Mammary epithelial cell (primary cell): Measurements from ENCODE around the gene PTPRG.

ENCODE experiments used
- CTCF ChIP-seq, 2 donors: IDR thresholded peaks in 1 of 2; conservative IDR thresholded peaks in 1 of 2; 2 replicates each; pipeline ENCODE4 v1.5.1; 2011 to 2012; ENCODE audit warnings: inconsistent platforms in 2 of 2, low read length in 2 of 2, mild to moderate bottlenecking in 2 of 2, control low read depth in 1 of 2, low read depth in 1 of 2; ENCODE audit not compliant: insufficient read depth in 1 of 2; ENCODE audit errors: extremely low read depth in 1 of 2
- EZH2 ChIP-seq: IDR thresholded peaks from 2 replicates; pipeline ENCODE4 v1.6.1; 2012; ENCODE audit warnings: low read length, inconsistent platforms, borderline replicate concordance

DNA sequence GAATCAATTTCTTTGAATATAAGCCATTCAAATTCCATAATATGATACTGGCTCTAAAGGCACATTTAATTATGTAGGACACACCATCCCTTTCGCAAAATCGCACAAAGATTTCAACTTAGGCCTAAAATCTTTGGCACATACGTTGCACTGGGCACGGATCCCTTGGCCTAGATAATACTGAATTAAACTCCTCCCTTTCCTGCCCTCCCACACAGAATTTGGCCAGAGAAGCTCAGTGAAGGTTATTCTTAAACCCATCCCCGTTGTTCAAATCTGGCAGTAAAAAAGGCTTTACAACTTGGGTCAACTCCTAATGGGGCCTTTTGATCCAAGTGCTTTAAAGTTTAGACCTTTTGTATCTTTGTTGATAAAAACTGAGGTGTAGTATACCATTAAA, 247.2 kb downstream of the PTPRG start:
- TF ChIP-seq EZH2 (no peak), CTCF (conservative IDR thresholded peaks at IDR 0.05 in 1 of 2, IDR thresholded peaks at IDR 0.05 in 1 of 2; ENCODE audit: extremely low read depth in 1 of 2, insufficient read depth in 1 of 2, low read depth in 1 of 2, low read length in 2 of 2) (no peak)
